HFF-Myc (cell line): ENCODE results near the gene MMP25.

Experiments
- DNase-seq: peaks from one replicate; pipeline ENCODE4 v3.0.0-alpha.2; 2011; ENCODE audit warnings: low read depth; ENCODE audit errors: extremely low read depth
- H3K4me3 ChIP-seq: replicated peaks from 2 replicates; pipeline ENCODE4 v1.5.1; 2011; ENCODE audit warnings: low read depth, mild to moderate bottlenecking, control low read depth, low read length
- CTCF ChIP-seq: IDR thresholded peaks from 2 replicates; pipeline ENCODE4 v1.5.1; 2012; ENCODE audit warnings: mild to moderate bottlenecking, low read depth, low read length, control low read depth; ENCODE audit errors: missing control alignments

Gene MMP25

GRCh38 chr16:3026609-3027488 is 19.5 kb upstream of the MMP25 start:
- no peak for DNase-seq
- TF ChIP-seq CTCF: no peak
- H3K4me3 ChIP-seq: no peak overlapping the region

DNA sequence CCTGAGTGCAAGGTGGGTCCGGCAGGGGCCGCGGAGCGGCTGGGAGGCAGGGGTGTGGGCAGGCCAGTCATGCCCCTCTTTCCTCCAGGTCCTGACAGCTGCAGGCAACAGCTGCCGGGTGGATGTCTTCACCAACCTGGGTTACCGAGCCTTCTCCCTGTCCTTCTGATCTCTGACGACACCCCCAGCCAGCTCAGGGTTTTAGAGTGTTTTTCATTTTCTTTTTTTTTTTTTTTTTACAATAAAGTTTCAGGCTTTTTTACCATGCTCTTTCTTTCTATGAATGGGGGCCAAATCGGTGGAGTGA is 18.9 kb upstream of the MMP25 start:
- TF ChIP-seq CTCF: no peak
- H3K4me3 ChIP-seq: no peak overlapping the region
- no peak for DNase-seq

DNA sequence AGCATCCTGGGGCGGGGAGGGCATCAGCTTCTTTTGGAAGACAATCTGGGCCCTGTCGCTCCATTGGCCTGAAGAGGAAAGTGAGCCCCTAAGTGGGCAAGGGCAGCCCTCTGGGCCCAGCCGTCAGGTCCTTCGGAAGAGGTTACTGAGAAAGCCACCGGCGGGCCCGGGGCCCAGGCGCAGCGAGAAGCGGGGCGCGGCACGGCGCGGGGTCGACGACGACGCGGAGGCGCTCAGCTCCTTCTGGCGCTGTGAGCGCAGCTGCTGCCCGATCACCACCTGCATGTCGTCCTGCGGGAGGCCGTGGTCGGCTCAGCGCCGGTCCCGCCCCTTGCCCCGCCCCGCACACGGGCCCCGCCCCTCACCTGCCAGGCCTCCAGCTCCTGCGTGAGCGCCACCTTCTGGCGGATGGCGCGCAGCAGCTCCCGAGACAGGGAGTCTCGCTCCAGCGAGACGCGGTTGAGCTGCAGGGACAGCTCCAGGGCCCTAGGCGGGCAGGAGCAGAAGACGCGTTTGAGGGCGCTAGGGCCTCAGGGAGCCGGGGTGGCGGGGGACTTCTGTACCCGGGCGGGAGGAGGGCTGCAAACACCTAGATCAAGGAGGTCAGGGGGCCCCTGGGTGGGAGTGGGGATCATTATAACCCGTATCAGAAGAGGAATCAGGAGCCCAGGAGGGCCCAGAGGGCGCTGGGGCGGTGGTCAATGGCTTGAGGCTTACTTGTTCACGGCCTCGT is 18.2 kb upstream of the MMP25 start:
- H3K4me3 ChIP-seq: no peak overlapping the region
- DNase-seq: peak; percentile 17
- TF ChIP-seq CTCF: peak; percentile 64

- no peak for DNase-seq
- TF ChIP-seq CTCF: no peak
- no peak overlapping the region for H3K4me3 ChIP-seq
These were observed 17.5 kb upstream of the MMP25 start for GRCh38 chr16:3028716-3029319.

- TF ChIP-seq CTCF: no peak
- no peak overlapping the region for H3K4me3 ChIP-seq
- no peak for DNase-seq
These were observed 16.7 kb upstream of the MMP25 start for GRCh38 chr16:3029491-3030221.

DNA sequence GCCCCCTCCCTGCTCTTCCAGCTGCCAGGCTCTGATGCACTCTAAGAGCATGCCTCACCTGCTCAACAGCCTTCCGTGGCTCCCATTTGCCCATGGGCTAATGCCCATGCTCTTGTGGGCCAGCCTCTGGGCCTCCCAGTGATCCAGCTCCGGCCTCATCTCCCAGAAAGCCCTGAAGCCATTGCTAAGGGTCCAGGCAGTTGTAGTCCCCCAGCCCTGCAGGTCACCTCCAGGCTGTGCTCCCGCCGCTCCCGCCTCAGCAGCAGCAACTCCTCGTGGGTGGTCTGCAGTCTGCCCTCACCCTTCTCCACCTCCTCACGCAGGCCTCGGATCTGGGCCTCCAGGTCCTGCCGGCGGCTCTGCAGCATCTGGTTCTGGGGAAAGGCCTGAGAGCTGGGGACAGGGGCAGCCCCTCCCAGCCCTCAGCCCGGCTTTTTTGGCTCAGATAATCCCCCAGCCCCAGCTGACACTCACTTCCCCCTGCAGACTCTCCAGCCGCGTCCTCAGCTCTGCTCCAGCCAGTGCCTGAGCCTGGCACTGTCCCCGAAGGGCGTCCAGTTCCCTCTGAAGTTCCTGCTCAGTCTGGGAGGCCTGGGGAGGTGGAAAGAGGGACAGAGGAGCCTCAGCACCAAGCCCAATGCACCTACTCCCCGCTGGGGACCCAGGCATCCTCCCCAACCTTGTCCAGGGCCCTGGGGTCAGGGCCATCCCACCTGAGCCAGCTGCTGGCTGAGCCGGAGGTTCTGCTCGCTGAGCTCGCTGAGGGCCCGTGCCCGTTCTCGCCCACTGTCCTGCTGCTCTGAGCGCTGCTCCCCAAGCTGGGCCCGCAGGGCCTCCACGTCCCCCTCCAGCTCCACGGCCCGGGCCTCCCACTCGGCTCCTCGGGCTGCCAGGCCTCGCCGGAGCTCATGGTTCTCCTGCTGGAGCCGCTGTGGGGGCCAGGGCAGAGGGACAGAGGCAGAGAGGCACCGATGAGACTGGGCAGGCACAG is 15.8 kb upstream of the MMP25 start:
- H3K4me3 ChIP-seq: no peak overlapping the region
- no peak for TF ChIP-seq CTCF
- no peak for DNase-seq
